ENCODE data around the gene RSPH10B2. TPM values are rescaled to one million over a fixed set of nuclear protein-coding genes. Genes with fewer than 3 reads are reported as not detected.

The RSPH10B2 gene
- polyA plus RNA-seq, 1 of the 3 experiments (the other 2 are of a cell fraction): 0.10 TPM

- Histone ChIP-seq H2AFZ (ENCODE audit: low read depth) (peak overlapping the region; percentile 99), H3K9me3 (no peaks in the 10 kb centered on the region), H3K4me3 (ENCODE audit: low read depth in 2 of 2, low read length in 1 of 2) (peak overlapping the region; percentile 80 to 98), H4K20me1 (ENCODE audit: insufficient read depth) (peaks cover 11% of the 10 kb centered on the region; the same call in 1 of the 2 replicates), H3K9me2 (no peaks in the 10 kb centered on the region), H3K79me2 (ENCODE audit: insufficient read depth) (peaks cover 55% of the 10 kb centered on the region), H3K27ac (ENCODE audit: low read depth in 2 of 2, low read length in 1 of 2) (peak overlapping the region; percentile 83 to 86), H3K4me2 (peak overlapping the region; percentile 92), H3K4me1 (ENCODE audit: control insufficient read depth in 1 of 2, insufficient read depth in 2 of 2, low read depth in 1 of 2, low read length in 1 of 2) (peaks cover 5 to 6% of the 10 kb centered on the region in 2 experiments; a peak in 2 of 4 replicates), H3K27me3 (ENCODE audit: insufficient read depth) (no peaks in the 10 kb centered on the region), H3K9ac (peak overlapping the region; percentile 96), H3F3A (replicated peaks; ENCODE audit: insufficient read depth) (no peaks in the 10 kb centered on the region), H3K36me3 (replicated peaks in 1 of 2; ENCODE audit: control insufficient read depth in 1 of 2, insufficient read depth in 2 of 2, low read length in 1 of 2) (peaks cover 16 to 26% of the 10 kb centered on the region in 2 experiments)
- peak; percentile 98 for DNase-seq
- WGBS (ENCODE audit: low lambda C conversion rate): 4% methylated on average over 40 of the region's 66 CpGs
- ChIA-PET CTCF (interaction anchor here (0.6 to 1.8 kb wide), 3 partner anchors 10 to 1077 kb away, joined by 3 to 6 read pairs (median 3); no protein-coding TSS in a partner anchor), POLR2A (no interaction called here)
- TF ChIP-seq, protein P1, sequence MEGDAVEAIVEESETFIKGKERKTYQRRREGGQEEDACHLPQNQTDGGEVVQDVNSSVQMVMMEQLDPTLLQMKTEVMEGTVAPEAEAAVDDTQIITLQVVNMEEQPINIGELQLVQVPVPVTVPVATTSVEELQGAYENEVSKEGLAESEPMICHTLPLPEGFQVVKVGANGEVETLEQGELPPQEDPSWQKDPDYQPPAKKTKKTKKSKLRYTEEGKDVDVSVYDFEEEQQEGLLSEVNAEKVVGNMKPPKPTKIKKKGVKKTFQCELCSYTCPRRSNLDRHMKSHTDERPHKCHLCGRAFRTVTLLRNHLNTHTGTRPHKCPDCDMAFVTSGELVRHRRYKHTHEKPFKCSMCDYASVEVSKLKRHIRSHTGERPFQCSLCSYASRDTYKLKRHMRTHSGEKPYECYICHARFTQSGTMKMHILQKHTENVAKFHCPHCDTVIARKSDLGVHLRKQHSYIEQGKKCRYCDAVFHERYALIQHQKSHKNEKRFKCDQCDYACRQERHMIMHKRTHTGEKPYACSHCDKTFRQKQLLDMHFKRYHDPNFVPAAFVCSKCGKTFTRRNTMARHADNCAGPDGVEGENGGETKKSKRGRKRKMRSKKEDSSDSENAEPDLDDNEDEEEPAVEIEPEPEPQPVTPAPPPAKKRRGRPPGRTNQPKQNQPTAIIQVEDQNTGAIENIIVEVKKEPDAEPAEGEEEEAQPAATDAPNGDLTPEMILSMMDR (IDR thresholded peaks at IDR 0.05): no peak; the same call in 1 of the 2 replicates
- no peak for TF ChIP-seq JUND (IDR thresholded peaks at IDR 0.05)
- TF ChIP-seq EP300 (IDR thresholded peaks at IDR 0.05; ENCODE audit: borderline replicate concordance in 1 of 2, low read depth in 1 of 2, low read length in 1 of 2): no peak; a peak in 1 of 4 replicates
- TF ChIP-seq, protein P2, sequence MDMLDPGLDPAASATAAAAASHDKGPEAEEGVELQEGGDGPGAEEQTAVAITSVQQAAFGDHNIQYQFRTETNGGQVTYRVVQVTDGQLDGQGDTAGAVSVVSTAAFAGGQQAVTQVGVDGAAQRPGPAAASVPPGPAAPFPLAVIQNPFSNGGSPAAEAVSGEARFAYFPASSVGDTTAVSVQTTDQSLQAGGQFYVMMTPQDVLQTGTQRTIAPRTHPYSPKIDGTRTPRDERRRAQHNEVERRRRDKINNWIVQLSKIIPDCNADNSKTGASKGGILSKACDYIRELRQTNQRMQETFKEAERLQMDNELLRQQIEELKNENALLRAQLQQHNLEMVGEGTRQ (IDR thresholded peaks at IDR 0.05; ENCODE audit: borderline replicate concordance, low read depth, low read length): no peak
- TF ChIP-seq POLR2AphosphoS5 (IDR thresholded peaks at IDR 0.05; ENCODE audit: low read depth, low read length): peak; percentile 89
- peak; percentile 83 for TF ChIP-seq ELF1 (IDR thresholded peaks at IDR 0.05)
- TF ChIP-seq, protein P3, sequence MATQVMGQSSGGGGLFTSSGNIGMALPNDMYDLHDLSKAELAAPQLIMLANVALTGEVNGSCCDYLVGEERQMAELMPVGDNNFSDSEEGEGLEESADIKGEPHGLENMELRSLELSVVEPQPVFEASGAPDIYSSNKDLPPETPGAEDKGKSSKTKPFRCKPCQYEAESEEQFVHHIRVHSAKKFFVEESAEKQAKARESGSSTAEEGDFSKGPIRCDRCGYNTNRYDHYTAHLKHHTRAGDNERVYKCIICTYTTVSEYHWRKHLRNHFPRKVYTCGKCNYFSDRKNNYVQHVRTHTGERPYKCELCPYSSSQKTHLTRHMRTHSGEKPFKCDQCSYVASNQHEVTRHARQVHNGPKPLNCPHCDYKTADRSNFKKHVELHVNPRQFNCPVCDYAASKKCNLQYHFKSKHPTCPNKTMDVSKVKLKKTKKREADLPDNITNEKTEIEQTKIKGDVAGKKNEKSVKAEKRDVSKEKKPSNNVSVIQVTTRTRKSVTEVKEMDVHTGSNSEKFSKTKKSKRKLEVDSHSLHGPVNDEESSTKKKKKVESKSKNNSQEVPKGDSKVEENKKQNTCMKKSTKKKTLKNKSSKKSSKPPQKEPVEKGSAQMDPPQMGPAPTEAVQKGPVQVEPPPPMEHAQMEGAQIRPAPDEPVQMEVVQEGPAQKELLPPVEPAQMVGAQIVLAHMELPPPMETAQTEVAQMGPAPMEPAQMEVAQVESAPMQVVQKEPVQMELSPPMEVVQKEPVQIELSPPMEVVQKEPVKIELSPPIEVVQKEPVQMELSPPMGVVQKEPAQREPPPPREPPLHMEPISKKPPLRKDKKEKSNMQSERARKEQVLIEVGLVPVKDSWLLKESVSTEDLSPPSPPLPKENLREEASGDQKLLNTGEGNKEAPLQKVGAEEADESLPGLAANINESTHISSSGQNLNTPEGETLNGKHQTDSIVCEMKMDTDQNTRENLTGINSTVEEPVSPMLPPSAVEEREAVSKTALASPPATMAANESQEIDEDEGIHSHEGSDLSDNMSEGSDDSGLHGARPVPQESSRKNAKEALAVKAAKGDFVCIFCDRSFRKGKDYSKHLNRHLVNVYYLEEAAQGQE (IDR thresholded peaks at IDR 0.05; ENCODE audit: low read depth, low read length): no peak
- TF ChIP-seq PBX3 (IDR thresholded peaks at IDR 0.05): no peak
- TF ChIP-seq MEF2A (IDR thresholded peaks at IDR 0.05; ENCODE audit: borderline replicate concordance, low read depth): no peak
- no peak for TF ChIP-seq FOXM1 (IDR thresholded peaks at IDR 0.05; ENCODE audit: low read depth)
- no peak for TF ChIP-seq RAD21 (IDR thresholded peaks at IDR 0.05; ENCODE audit: low read length)
- TF ChIP-seq RCOR1 (IDR thresholded peaks at IDR 0.05; ENCODE audit: low read length): no peak
- TF ChIP-seq FOXJ3 (CRISPR knock-in tag; IDR thresholded peaks at IDR 0.05): no peak
- TF ChIP-seq FOSL2 (IDR thresholded peaks at IDR 0.05; ENCODE audit: borderline replicate concordance, low read depth): no peak
- TF ChIP-seq SIN3A (IDR thresholded peaks at IDR 0.05; ENCODE audit: borderline replicate concordance, low read depth, low read length): no peak
- TF ChIP-seq GABPA (IDR thresholded peaks at IDR 0.05; ENCODE audit: low read depth): peak; percentile 80
- TF ChIP-seq RFX5 (IDR thresholded peaks at IDR 0.05; ENCODE audit: low read length): no peak
- no peak for TF ChIP-seq CHD2 (IDR thresholded peaks at IDR 0.05; ENCODE audit: low read length, partially characterized antibody)
- peak; percentile 60 for TF ChIP-seq TAF1 (IDR thresholded peaks at IDR 0.05; ENCODE audit: borderline replicate concordance, low read depth, low read length)
- no peak for TF ChIP-seq NFIC (IDR thresholded peaks at IDR 0.05; ENCODE audit: borderline replicate concordance)
- peak; percentile 78; the same call in 1 of the 2 replicates for TF ChIP-seq MXI1 (IDR thresholded peaks at IDR 0.05; ENCODE audit: low read depth, low read length)
- TF ChIP-seq TEAD4 (IDR thresholded peaks at IDR 0.05; ENCODE audit: borderline replicate concordance, insufficient read depth): no peak
- no peak for TF ChIP-seq EZH2phosphoT487 (IDR thresholded peaks at IDR 0.05; ENCODE audit: borderline replicate concordance, low read depth)
- TF ChIP-seq SMC3 (IDR thresholded peaks at IDR 0.05; ENCODE audit: low read depth, low read length): no peak
- TF ChIP-seq RXRA (IDR thresholded peaks at IDR 0.05; ENCODE audit: borderline replicate concordance, low read depth): peak; percentile 44; the same call in 1 of the 2 replicates
- TF ChIP-seq TCF12 (IDR thresholded peaks at IDR 0.05): no peak
Measured at GRCh38 chr7:6729492-6730342, 24.2 kb upstream of the RSPH10B2 start.

Data from SK-N-SH (cell line).